ENCODE measurements around the gene ENC1. TPM values are rescaled to one million over a fixed set of nuclear protein-coding genes. Genes with fewer than 3 reads are reported as not detected.
"Not testable (repeated sequence)": the region's sequence is repeated elsewhere in the genome, so short reads cannot be mapped to it uniquely, and the experiment has no call there.

Gene ENC1, protein sequence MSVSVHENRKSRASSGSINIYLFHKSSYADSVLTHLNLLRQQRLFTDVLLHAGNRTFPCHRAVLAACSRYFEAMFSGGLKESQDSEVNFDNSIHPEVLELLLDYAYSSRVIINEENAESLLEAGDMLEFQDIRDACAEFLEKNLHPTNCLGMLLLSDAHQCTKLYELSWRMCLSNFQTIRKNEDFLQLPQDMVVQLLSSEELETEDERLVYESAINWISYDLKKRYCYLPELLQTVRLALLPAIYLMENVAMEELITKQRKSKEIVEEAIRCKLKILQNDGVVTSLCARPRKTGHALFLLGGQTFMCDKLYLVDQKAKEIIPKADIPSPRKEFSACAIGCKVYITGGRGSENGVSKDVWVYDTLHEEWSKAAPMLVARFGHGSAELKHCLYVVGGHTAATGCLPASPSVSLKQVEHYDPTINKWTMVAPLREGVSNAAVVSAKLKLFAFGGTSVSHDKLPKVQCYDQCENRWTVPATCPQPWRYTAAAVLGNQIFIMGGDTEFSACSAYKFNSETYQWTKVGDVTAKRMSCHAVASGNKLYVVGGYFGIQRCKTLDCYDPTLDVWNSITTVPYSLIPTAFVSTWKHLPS
- polyA plus RNA-seq (2012; ENCODE audit: insufficient read depth, insufficient read length, low read depth): 29.6 TPM

DNA sequence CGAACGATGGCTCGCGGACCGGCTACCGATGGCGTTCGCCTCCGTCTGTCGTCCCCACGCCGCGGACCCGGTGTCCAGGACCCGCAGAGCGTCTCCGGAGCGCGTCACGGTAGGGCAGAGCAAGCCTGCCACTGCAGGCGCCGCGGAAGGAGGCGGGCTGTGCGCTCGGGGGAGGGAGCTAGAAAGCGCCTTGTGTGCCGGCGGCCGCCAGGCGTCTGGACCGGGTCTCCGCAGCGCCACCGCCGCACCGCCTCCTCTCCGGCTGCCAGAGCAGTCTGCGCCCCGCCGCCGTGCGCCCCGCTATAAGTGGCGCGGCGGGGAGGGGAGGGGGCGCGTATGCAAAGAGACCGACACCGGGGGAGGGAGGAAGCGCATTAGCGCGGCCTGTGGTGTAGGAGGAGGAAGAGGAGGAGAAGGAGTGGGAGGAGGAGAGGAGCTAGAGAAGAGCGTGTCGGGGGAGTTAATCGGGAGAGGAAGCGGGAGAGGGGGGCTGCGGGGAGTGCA, at the start of gene ENC1:
Gene ENC1 (minus strand): TSS at position 279 of the 504 bp plus-strand sequence. CDS start 4,243 bp downstream, outside the sequence.
- peaks cover 8% of the 10 kb centered on the region for H3K36me3 ChIP-seq

DNA sequence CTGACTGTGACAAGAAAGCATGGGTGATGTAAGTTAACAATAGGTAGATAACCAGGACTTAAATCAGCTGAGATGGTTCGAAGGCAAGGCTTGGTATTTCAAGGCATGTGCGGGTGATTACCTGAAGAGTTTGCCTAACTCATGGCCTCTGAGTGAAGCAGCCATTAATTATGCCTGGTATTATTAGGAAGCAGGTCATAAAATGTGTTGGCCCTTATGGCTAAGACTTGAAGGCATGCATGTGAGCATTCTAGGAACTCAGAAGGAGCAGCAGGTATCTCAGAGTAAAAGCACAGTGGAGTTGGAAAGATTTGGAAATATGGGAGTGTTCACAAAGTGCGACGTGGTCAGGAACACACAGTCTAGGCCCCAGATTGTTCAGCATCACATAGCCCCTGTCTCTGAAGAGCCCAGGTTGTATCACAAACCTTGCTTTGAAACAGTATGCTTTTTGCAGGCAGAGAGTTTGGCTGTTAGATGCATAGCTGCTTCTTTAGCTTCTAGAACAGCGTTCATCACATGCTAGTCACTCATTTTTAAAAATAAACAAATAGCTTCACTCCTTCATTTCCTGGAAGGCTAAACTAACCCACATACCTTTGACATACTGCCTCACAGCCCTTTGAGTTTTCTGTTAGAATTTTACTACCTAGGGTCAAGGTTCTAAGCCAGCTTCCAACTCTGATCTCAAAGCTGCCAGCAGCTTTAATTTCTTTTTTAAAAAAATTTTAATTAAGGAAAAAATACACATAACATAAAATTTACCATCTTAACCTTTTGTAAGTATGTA, 46.6 kb upstream of the ENC1 start:
- Histone ChIP-seq H3K4me1 (no peaks in the 10 kb centered on the region), H3K9me3 (no peaks in the 10 kb centered on the region), H3K27me3 (no peaks in the 10 kb centered on the region), H3K4me3 (ENCODE audit: low read depth, low read length) (no peak overlapping the region), H3K36me3 (peaks cover 14% of the 10 kb centered on the region)
- no peak for DNase-seq
- TF ChIP-seq, protein P1, sequence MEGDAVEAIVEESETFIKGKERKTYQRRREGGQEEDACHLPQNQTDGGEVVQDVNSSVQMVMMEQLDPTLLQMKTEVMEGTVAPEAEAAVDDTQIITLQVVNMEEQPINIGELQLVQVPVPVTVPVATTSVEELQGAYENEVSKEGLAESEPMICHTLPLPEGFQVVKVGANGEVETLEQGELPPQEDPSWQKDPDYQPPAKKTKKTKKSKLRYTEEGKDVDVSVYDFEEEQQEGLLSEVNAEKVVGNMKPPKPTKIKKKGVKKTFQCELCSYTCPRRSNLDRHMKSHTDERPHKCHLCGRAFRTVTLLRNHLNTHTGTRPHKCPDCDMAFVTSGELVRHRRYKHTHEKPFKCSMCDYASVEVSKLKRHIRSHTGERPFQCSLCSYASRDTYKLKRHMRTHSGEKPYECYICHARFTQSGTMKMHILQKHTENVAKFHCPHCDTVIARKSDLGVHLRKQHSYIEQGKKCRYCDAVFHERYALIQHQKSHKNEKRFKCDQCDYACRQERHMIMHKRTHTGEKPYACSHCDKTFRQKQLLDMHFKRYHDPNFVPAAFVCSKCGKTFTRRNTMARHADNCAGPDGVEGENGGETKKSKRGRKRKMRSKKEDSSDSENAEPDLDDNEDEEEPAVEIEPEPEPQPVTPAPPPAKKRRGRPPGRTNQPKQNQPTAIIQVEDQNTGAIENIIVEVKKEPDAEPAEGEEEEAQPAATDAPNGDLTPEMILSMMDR (IDR thresholded peaks at IDR 0.05; ENCODE audit: low read depth, low read length): no peak

More for the DNA sequence above, at the start of gene ENC1:
- peak within 1 kb of the TSS; percentile 93 for H3K4me3 ChIP-seq (ENCODE audit: low read depth, low read length)
- H3K9me3 ChIP-seq: no peaks in the 10 kb centered on the region
- TF ChIP-seq, protein P1 (IDR thresholded peaks at IDR 0.05; ENCODE audit: low read depth, low read length): peak; percentile 41; the same call in 1 of the 2 replicates
- H3K27me3 ChIP-seq: no peaks in the 10 kb centered on the region
- DNase-seq: peak; percentile 94
- peaks cover 10% of the 10 kb centered on the region for H3K4me1 ChIP-seq

DNA sequence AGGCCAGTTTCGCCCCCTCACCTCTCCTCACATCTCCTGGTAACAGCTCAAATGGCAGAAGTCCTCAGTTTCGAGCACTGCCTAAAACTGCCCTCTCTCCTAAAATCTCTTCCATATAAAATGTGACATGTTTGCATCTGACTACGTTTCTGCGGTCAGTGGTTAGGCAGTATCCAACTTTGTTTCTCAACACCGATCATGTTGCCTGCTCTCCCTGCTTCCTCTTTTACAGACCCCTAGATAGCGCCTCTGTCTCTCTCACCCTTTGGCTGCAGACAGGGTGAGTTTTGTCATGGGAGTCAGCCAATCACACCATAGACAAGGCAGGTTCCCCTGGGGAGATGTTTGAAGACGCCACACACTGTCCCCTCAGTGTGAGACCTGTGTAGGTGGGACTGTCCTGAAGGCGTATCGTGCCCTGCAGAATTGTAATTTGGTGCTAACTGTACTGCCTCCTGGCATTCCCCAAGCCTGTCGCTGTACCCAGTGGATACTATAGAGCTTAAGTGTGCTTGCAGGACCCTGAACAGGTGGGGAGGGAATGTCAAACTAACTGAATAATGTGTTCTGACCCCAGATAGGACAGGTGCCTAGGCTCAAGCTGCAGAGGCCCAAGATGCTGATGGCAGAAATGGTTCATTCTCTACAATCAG, 45.6 kb upstream of the ENC1 start:
- TF ChIP-seq, protein P1 (IDR thresholded peaks at IDR 0.05; ENCODE audit: low read depth, low read length): no peak
- Histone ChIP-seq H3K4me1 (no peaks in the 10 kb centered on the region), H3K36me3 (peaks cover 10% of the 10 kb centered on the region), H3K27me3 (no peaks in the 10 kb centered on the region), H3K9me3 (no peaks in the 10 kb centered on the region), H3K4me3 (ENCODE audit: low read depth, low read length) (peak overlapping the region; percentile 84)
- no peak for DNase-seq

DNA sequence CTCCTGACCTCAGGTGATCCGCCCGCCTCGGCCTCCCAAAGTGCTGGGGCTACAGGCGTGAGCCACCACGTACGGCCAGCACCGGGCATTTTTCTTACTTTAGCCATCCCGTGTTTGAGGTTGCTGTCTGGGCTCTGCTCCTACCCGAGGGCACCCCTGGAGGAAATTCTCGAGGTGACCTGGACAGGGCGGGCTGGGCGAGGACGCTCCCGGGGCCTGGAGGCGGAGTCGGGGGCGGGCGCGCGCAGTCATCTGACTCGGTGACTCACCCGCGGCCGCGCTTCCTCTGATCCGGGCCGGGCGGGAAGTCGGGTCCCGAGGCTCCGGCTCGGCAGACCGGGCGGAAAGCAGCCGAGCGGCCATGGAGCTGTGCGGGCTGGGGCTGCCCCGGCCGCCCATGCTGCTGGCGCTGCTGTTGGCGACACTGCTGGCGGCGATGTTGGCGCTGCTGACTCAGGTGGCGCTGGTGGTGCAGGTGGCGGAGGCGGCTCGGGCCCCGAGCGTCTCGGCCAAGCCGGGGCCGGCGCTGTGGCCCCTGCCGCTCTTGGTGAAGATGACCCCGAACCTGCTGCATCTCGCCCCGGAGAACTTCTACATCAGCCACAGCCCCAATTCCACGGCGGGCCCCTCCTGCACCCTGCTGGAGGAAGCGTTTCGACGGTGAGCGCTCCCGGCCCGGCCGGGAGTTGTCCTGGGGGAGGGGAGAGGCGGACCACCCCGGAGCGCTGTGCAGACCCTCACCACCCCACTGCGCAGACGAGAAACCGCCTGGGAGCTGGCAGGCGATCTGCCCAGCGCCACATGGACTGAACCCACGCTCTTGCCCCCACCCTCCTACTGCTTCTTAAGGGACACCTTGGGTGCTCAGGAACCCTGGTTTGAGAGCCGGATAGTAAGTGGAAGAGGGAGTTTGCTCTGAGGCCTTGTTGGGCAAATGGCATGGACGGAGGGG, 44.6 kb upstream of the ENC1 start, which contains the start of gene HEXB:
Gene HEXB (plus strand): TSS at position 334 of the 952 bp plus-strand sequence. CDS start 28 bp downstream, at position 362.
- Histone ChIP-seq H3K4me1 (no peaks in the 10 kb centered on the region), H3K4me3 (ENCODE audit: low read depth, low read length) (peak within 1 kb of the TSS; percentile 84), H3K36me3 (peaks cover 4% of the 10 kb centered on the region), H3K9me3 (no peaks in the 10 kb centered on the region), H3K27me3 (no peaks in the 10 kb centered on the region)
- DNase-seq: peak; percentile 92
- TF ChIP-seq, protein P1 (IDR thresholded peaks at IDR 0.05; ENCODE audit: low read depth, low read length): no peak

DNA sequence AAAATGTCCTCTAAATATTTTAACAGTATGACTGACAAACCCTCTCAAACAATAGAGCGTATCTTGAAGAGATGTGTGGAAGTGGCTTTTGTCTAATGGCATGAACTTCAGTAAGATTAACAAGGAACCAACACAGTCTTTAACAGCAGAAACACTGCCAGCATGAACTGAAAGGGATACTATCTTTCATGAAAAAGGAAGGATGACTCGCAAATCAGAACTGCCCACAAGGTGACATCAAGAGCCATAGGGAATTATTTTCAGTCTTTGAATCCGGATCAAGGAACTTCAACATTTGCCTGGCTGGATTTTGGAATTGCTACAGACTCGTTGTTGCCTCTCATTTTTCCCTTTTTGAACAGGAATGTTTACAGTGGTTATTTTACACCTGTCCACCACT, 39.4 kb upstream of the ENC1 start:
- no peaks in the 10 kb centered on the region for H3K27me3 ChIP-seq
- H3K4me3 ChIP-seq (ENCODE audit: low read depth, low read length): no peak overlapping the region
- TF ChIP-seq, protein P1 (IDR thresholded peaks at IDR 0.05; ENCODE audit: low read depth, low read length): no peak
- DNase-seq: no peak
- H3K4me1 ChIP-seq: no peaks in the 10 kb centered on the region
- H3K36me3 ChIP-seq: no peaks in the 10 kb centered on the region
- H3K9me3 ChIP-seq: no peaks in the 10 kb centered on the region

DNA sequence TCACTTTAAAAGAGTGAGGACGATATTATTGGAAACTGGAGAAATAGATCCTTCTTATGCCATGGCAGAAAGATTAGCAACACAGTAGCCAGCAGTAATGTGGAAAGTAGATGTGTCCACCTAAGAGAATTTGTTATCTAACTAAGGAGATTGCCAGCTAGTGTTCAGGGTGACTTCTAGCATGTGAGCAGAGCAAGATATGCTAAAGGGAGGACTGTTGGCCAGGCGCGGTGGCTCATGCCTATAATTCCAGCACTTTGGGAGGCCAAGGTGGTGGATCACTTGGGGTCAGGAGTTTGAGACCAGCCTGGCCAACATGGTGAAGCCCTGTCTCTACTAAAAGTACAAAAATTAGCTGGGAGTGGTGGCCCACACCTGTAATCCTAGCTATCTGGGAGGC, 38.8 kb upstream of the ENC1 start:
- not testable (repeated sequence) for H3K4me3 ChIP-seq (ENCODE audit: low read depth, low read length); DNase-seq; H3K9me3 ChIP-seq; H3K4me1 ChIP-seq; H3K36me3 ChIP-seq; H3K27me3 ChIP-seq

DNA sequence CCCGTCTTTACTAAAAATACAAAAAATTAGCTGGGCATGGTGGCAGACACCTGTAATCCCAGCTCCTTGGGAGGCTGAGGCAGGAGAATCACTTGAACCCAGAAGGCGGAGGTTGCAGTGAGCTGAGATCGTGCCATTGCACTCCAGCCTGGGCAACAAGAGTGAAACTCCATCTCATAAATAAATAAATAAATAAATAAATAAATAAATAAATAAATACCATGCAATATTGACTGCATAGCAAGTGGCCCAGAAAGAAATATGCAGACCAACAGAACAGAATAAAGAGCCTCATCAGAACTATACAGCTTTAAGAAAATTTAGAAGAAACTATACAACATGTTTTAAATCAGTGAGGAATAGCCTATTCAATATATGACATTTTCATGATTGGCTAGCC, 37.6 kb upstream of the ENC1 start:
- not testable (repeated sequence) for H3K36me3 ChIP-seq; H3K4me3 ChIP-seq (ENCODE audit: low read depth, low read length); H3K4me1 ChIP-seq; DNase-seq; H3K27me3 ChIP-seq; H3K9me3 ChIP-seq

DNA sequence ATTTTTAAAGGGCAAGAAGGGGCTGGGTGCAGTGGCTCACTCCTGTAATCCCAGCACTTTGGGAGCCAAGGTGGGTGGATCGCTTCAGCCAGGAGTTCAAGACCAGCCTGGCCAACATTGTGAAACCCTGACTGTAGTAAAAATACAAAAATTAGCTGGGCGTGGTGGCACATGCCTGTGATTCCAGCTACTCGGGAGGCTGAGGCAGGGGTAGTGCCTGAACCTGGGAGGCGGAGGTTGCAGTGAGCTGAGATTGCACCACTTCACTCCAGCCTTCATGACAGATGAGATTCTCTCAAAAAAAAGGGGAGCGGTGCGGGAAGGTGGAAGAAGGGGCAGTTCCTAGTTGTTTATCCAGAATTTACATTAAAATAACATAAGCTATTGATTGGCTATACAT, 35.9 kb upstream of the ENC1 start:
- not testable (repeated sequence) for H3K27me3 ChIP-seq; H3K4me1 ChIP-seq; H3K36me3 ChIP-seq; DNase-seq; H3K9me3 ChIP-seq; H3K4me3 ChIP-seq (ENCODE audit: low read depth, low read length)

All from BE2C (cell line).